GM12875 (cell line): Measurements from ENCODE around the gene RARRES2.

Experiments used
- H3K4me3 ChIP-seq: one replicate; pipeline ENCODE4 v1.5.1; 2011; ENCODE audit warnings: low read depth, low read length, control low read depth
- TF ChIP-seq, protein P1 (sequence below): IDR thresholded peaks from 2 replicates; pipeline ENCODE4 v1.5.1; 2011; ENCODE audit warnings: low read depth, mild to moderate bottlenecking, control low read depth, inconsistent platforms, low read length, moderate library complexity, borderline replicate concordance; ENCODE audit not compliant: insufficient read depth

Gene RARRES2

GRCh38 chr7:150337179-150337578, 4.2 kb downstream of the RARRES2 start:
- H3K4me3 ChIP-seq: no peak overlapping the region
- TF ChIP-seq, protein P1, sequence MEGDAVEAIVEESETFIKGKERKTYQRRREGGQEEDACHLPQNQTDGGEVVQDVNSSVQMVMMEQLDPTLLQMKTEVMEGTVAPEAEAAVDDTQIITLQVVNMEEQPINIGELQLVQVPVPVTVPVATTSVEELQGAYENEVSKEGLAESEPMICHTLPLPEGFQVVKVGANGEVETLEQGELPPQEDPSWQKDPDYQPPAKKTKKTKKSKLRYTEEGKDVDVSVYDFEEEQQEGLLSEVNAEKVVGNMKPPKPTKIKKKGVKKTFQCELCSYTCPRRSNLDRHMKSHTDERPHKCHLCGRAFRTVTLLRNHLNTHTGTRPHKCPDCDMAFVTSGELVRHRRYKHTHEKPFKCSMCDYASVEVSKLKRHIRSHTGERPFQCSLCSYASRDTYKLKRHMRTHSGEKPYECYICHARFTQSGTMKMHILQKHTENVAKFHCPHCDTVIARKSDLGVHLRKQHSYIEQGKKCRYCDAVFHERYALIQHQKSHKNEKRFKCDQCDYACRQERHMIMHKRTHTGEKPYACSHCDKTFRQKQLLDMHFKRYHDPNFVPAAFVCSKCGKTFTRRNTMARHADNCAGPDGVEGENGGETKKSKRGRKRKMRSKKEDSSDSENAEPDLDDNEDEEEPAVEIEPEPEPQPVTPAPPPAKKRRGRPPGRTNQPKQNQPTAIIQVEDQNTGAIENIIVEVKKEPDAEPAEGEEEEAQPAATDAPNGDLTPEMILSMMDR: no peak

DNA sequence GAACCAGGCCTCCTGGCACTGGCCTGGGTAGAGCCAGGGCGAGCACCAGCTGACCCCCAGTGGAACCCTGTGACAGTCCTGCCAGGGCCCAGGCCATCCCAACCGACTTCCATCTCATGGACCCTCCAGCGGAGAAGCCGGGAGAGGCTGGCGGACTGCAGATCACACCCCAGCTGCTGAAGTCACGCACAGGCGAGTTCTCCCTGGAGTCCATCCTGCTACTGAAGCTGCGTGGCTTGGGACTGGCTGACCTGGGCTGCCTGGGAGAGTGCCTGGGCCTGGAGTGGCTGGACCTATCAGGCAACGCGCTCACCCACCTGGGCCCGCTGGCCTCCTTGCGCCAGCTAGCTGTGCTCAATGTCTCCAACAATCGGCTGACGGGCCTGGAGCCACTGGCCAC, 4.7 kb downstream of the RARRES2 start:
- TF ChIP-seq, protein P1: no peak
- no peak overlapping the region for H3K4me3 ChIP-seq

DNA sequence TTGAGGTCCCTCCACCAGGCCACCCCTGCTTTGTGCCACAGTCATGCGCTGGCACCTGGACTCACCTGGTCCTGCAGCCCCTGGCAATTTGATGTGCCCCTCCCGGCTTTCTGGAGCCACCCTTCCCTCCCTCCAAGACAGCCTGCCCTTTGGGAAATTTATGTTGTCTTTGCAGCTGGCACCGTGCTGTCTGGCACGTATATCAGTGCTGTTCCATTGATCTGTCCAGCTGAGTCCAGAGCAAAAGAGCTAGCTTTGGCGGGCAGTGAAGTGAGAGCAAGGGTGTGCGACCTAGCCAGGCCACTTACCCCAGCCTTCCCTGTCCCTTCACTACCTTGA, 5.7 kb downstream of the RARRES2 start:
- TF ChIP-seq, protein P1: no peak
- H3K4me3 ChIP-seq: no peak overlapping the region

GRCh38 chr7:150335108-150335773, 6.2 kb downstream of the RARRES2 start:
- no peak overlapping the region for H3K4me3 ChIP-seq

GRCh38 chr7:150334108-150334507, 7.3 kb downstream of the RARRES2 start:
- TF ChIP-seq, protein P1: no peak
- H3K4me3 ChIP-seq: no peak overlapping the region

More at GRCh38 chr7:150335108-150335773, 6.2 kb downstream of the RARRES2 start:
- TF ChIP-seq, protein P1: no peak

DNA sequence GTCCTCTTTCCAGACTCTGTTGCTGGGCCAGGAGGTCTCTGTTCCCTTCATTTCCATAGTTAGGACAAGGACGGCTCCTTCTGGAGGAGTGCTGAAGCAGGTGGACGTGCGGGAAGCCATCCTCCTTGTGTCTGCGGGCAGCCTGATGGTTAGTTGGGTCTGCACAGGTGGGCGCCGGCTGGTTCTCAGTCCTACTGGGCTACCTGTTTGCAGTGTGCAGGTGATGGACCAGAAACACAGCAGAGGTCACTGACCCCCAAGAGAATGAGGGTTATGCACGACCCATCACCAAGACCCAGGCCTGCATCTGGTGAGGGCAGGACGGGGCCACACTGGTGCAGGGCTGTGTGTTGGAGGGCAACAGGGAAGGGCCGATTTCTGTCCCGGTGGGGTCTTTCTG, 7.8 kb downstream of the RARRES2 start:
- TF ChIP-seq, protein P1: no peak
- no peak overlapping the region for H3K4me3 ChIP-seq

DNA sequence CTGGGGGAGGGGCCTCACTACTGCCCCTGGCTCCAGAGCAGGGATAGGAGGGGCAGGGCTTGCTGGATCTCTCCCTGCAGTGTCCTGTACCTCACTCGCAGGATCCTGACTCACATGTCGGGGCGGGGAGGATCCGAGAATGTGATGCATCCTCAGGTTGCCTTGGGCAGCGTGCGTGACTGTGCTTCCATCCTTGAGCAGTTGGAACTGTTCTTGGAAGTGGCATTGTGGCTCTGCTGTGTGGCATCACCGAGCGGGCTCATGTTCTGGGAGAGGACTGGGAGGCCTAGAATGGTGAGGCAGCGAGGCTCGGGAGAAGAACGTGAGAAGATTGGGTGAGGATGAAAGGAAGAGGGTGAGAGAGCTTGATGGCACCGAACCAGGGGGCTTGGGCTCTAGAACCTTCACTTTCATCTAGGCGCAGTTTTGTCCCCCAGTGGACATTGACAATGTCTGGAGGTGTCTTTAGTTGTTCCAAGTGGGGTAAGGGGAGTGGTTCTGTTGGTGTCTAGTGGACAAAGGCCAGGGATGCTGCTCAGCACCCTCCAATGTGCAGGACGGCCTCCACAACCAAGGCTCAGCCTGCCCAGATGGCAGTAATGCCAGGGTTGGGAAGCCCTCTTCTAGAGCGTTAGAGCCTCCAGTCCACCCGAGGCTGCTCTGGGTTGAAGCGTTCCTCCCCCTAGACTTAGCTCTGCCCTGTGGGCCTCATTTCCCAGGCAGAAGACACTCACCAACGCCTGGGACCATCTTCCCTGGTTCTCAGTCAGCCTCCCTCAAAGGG, 8.4 kb downstream of the RARRES2 start:
- TF ChIP-seq, protein P1: no peak

More for the DNA sequence above, 8.4 kb downstream of the RARRES2 start:
- no peak overlapping the region for H3K4me3 ChIP-seq
